ENCODE results near the gene DCBLD1.

The DCBLD1 gene

DNA sequence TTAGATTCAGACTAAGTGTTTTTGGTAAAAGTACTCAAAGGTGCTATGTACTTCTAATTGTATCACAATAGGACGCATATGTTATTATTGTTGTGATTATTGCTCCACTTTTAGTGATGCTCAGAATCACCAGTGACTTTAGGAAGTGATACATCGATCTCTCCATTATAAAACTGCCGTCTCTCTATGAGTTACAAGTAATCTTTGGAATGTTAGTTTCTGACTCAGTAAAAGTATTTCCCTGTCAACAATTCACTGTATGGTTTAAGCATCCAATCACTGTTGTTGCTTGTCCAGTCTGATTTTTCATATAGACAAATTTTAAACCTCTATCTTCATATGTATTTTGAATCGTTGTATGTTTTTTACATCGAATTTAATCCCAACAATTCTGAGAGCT lies 9.4 kb downstream of the DCBLD1 start:
- H3K27me3 ChIP-seq (replicated peaks) = no peaks in the 10 kb centered on the region
- peak overlapping the region; percentile 68 for H3K27ac ChIP-seq
- TF ChIP-seq, protein P1, sequence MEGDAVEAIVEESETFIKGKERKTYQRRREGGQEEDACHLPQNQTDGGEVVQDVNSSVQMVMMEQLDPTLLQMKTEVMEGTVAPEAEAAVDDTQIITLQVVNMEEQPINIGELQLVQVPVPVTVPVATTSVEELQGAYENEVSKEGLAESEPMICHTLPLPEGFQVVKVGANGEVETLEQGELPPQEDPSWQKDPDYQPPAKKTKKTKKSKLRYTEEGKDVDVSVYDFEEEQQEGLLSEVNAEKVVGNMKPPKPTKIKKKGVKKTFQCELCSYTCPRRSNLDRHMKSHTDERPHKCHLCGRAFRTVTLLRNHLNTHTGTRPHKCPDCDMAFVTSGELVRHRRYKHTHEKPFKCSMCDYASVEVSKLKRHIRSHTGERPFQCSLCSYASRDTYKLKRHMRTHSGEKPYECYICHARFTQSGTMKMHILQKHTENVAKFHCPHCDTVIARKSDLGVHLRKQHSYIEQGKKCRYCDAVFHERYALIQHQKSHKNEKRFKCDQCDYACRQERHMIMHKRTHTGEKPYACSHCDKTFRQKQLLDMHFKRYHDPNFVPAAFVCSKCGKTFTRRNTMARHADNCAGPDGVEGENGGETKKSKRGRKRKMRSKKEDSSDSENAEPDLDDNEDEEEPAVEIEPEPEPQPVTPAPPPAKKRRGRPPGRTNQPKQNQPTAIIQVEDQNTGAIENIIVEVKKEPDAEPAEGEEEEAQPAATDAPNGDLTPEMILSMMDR (IDR thresholded peaks at IDR 0.05; ENCODE audit: low read depth, low read length, missing control alignments) = no peak
- in situ Hi-C loops (cut with HindIII; ENCODE audit: low pct_ligation_motif_present, low sequenced_read_pairs) = no loop called here
- no peaks in the 10 kb centered on the region for H3K36me3 ChIP-seq (replicated peaks)
- H3K4me3 ChIP-seq (ENCODE audit: low read depth, low read length) = no peak overlapping the region
- DNase-seq = no peak

DNA sequence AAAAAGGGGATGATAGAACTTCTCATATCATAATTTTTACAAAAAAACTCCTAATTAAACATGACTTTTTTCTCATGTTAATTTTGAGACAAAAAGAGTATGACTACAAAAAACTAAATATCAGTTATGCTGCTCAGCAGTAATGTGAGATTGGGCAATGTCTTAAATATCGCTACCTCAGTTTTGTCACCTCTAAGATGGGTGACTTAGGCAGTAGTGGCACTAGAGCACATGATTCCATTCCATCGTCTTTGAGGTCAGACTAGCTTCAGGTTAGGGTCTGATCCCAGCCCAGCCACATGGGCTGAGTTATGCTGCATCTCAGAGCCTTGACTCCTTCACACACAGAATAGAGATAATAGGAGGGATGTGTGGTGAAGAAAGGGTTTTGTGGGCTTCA lies 11.0 kb downstream of the DCBLD1 start:
- in situ Hi-C loops (cut with HindIII; ENCODE audit: low pct_ligation_motif_present, low sequenced_read_pairs) = no loop called here
- H3K27me3 ChIP-seq (replicated peaks) = no peaks in the 10 kb centered on the region
- TF ChIP-seq, protein P1 (IDR thresholded peaks at IDR 0.05; ENCODE audit: low read depth, low read length, missing control alignments) = no peak

DNA sequence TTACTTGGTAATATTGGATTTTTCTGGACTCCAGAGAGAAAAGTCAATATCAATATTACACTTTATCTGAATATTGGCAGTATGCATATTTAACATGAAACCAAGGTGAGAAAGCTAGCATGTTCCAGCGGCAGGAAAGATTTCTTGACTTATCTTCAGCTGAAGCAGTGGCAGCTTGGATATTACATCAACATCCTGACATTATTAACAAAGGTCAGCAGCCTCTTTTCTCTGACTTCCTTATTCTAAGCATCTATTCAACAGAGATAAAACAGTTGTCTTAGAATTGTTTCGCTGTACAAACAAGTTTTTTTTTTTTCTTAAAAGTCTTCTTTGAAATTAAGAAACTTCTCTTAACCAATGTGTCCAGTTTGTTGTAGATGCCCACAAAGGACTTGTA lies 11.8 kb downstream of the DCBLD1 start:
- Histone ChIP-seq H3K36me3 (replicated peaks) (no peaks in the 10 kb centered on the region), H3K27ac (peak overlapping the region; percentile 91), H3K27me3 (replicated peaks) (no peaks in the 10 kb centered on the region), H3K4me3 (ENCODE audit: low read depth, low read length) (no peak overlapping the region)
- in situ Hi-C loops (cut with HindIII; ENCODE audit: low pct_ligation_motif_present, low sequenced_read_pairs) = no loop called here
- TF ChIP-seq, protein P1 (IDR thresholded peaks at IDR 0.05; ENCODE audit: low read depth, low read length, missing control alignments) = no peak
- peak; percentile 34 for DNase-seq

More for the DNA sequence above, 11.0 kb downstream of the DCBLD1 start:
- Histone ChIP-seq H3K36me3 (replicated peaks) (no peaks in the 10 kb centered on the region), H3K4me3 (ENCODE audit: low read depth, low read length) (no peak overlapping the region), H3K27ac (peak overlapping the region; percentile 91)
- DNase-seq = no peak

GRCh38 chr6:117494694-117495318 lies 12.3 kb downstream of the DCBLD1 start:
- Histone ChIP-seq H3K36me3 (replicated peaks) (no peaks in the 10 kb centered on the region), H3K4me3 (ENCODE audit: low read depth, low read length) (no peak overlapping the region), H3K27me3 (replicated peaks) (no peaks in the 10 kb centered on the region), H3K27ac (peak overlapping the region; percentile 91)
- TF ChIP-seq, protein P1 (IDR thresholded peaks at IDR 0.05; ENCODE audit: low read depth, low read length, missing control alignments) = no peak
- in situ Hi-C loops (cut with HindIII; ENCODE audit: low pct_ligation_motif_present, low sequenced_read_pairs) = no loop called here
- no peak for DNase-seq

GRCh38 chr6:117495425-117495824 lies 13.0 kb downstream of the DCBLD1 start:
- H3K36me3 ChIP-seq (replicated peaks) = no peaks in the 10 kb centered on the region
- no peak for DNase-seq
- TF ChIP-seq, protein P1 (IDR thresholded peaks at IDR 0.05; ENCODE audit: low read depth, low read length, missing control alignments) = no peak
- no peak overlapping the region for H3K4me3 ChIP-seq (ENCODE audit: low read depth, low read length)
- H3K27me3 ChIP-seq (replicated peaks) = no peaks in the 10 kb centered on the region
- in situ Hi-C loops (cut with HindIII; ENCODE audit: low pct_ligation_motif_present, low sequenced_read_pairs) = no loop called here
- peak overlapping the region; percentile 91 for H3K27ac ChIP-seq

GRCh38 chr6:117495869-117496268 lies 13.4 kb downstream of the DCBLD1 start:
- in situ Hi-C loops (cut with HindIII; ENCODE audit: low pct_ligation_motif_present, low sequenced_read_pairs) = no loop called here
- no peak for DNase-seq
- Histone ChIP-seq H3K36me3 (replicated peaks) (no peaks in the 10 kb centered on the region), H3K4me3 (ENCODE audit: low read depth, low read length) (no peak overlapping the region), H3K27ac (peak overlapping the region; percentile 91), H3K27me3 (replicated peaks) (no peaks in the 10 kb centered on the region)
- TF ChIP-seq, protein P1 (IDR thresholded peaks at IDR 0.05; ENCODE audit: low read depth, low read length, missing control alignments) = no peak
